Progenitor cell of endocrine pancreas (in vitro differentiated cells): ENCODE data around the gene ARHGAP10. TPM values are rescaled to one million over a fixed set of nuclear protein-coding genes. Genes with fewer than 3 reads are reported as not detected.

Source experiments
- DNase-seq: peaks from one replicate; pipeline ENCODE4 v3.0.0; 2021; ENCODE audit warnings: low spot score; ENCODE audit not compliant: unreplicated experiment
- H3K27ac Mint-ChIP-seq: 2 replicates; pipeline ENCODE4 v1.8.0; 2021; ENCODE audit warnings: mild to moderate bottlenecking, moderate library complexity, mixed read lengths
- H3K27me3 Mint-ChIP-seq: 2 replicates; pipeline ENCODE4 v1.8.0; 2021; ENCODE audit warnings: mixed read lengths
- H3K36me3 Mint-ChIP-seq: 2 replicates; pipeline ENCODE4 v1.8.0; 2022; ENCODE audit warnings: mixed read lengths; ENCODE audit not compliant: insufficient read depth
- H3K4me1 Mint-ChIP-seq: 2 replicates; pipeline ENCODE4 v1.8.0; 2021; ENCODE audit warnings: low read depth, mixed read lengths
- H3K4me3 Mint-ChIP-seq: 2 replicates; pipeline ENCODE4 v1.8.0; 2021; ENCODE audit warnings: low read depth, mild to moderate bottlenecking, moderate library complexity, mixed read lengths
- H3K9me3 Mint-ChIP-seq: 2 replicates; pipeline ENCODE4 v1.8.0; 2021; ENCODE audit warnings: low read depth, mixed read lengths
- total RNA-seq: library from RNA; stranded (reverse); gene quantifications from 2 replicates; pipeline ENCODE4 v1.2.1, GENCODE V29; 2021
- TF ChIP-seq, protein P1 (sequence below): fragments of 200-600 bp; sonication (generic); IDR thresholded peaks from one replicate; pipeline ENCODE4 v1.5.0; 2021; ENCODE audit warnings: antibody characterized with exemption, mild to moderate bottlenecking; ENCODE audit not compliant: unreplicated experiment

ARHGAP10 gene
- total RNA-seq, 1 donor from 2014 or later = 11.0 TPM

DNA sequence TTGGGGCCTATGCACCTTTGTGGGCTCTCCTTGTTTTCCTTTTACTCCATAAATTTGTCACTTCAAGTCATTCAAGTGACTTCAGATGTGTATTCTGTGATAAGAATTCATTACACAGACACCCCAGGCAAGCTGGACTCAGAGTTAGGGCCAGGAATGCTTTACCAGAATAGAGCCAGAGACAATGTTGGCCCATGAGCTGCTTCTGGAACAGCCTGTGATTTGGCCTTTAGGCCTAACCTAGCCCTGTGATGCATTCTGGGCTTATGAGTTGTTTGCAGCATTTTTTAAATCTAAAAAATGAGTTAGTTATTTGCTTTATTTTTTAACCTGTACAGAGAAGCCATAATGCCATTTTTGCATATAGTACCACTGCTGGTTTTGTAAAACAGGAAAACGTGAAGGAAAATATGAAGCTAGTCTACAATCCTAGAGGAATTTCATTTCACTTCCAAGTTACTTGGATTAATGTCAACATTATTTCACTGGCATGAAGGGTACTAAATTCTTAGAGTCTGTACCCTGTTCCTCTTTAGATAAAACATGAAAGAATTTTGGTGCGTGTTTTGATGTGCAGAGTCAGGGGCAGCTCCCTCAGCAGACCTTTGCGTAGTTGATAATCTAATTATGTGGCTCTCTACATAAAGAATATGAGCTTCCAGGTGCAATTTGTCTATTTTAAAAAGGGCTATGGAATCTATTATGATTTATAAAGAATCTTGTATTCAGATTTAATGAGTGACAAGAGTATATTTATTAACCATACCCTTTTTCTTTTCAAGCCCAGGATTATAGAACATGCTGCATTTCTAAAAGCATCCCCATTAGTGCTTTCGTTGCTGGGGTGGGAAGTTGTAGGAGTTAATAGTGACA, 84.7 kb downstream of the ARHGAP10 start:
- peaks cover 7% of the 10 kb centered on the region for H3K27me3 Mint-ChIP-seq
- no peak overlapping the region for H3K4me3 Mint-ChIP-seq
- TF ChIP-seq, protein P1, sequence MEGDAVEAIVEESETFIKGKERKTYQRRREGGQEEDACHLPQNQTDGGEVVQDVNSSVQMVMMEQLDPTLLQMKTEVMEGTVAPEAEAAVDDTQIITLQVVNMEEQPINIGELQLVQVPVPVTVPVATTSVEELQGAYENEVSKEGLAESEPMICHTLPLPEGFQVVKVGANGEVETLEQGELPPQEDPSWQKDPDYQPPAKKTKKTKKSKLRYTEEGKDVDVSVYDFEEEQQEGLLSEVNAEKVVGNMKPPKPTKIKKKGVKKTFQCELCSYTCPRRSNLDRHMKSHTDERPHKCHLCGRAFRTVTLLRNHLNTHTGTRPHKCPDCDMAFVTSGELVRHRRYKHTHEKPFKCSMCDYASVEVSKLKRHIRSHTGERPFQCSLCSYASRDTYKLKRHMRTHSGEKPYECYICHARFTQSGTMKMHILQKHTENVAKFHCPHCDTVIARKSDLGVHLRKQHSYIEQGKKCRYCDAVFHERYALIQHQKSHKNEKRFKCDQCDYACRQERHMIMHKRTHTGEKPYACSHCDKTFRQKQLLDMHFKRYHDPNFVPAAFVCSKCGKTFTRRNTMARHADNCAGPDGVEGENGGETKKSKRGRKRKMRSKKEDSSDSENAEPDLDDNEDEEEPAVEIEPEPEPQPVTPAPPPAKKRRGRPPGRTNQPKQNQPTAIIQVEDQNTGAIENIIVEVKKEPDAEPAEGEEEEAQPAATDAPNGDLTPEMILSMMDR = no peak
- H3K9me3 Mint-ChIP-seq = no peaks in the 10 kb centered on the region
- H3K36me3 Mint-ChIP-seq = no peaks in the 10 kb centered on the region
- no peak for DNase-seq
- peaks cover 35% of the 10 kb centered on the region for H3K4me1 Mint-ChIP-seq
- H3K27ac Mint-ChIP-seq = no peak overlapping the region

DNA sequence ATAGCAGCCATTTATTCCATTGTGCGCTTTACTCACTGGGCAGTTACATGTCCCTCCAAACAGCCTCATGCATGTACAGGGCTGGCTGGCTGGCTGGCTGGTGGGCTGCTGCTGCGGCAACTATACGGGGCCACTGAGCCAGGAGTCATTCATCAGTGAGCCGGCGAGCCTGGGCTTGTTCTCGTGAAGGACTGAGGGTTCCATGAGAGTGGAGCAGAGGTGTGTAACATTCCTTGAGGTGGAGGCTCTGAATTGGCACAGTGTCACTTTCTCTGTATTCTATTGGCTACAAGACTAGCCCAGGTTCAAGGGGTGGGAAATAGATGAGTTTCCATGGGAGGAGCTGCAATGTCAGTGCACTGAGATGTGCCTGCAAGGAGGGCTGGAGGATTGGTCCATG, 89.1 kb downstream of the ARHGAP10 start:
- Mint-ChIP-seq H3K4me1 (peaks cover 12% of the 10 kb centered on the region), H3K4me3 (no peak overlapping the region), H3K27me3 (peaks cover 3% of the 10 kb centered on the region), H3K27ac (no peak overlapping the region), H3K9me3 (no peaks in the 10 kb centered on the region), H3K36me3 (peaks cover 3% of the 10 kb centered on the region)
- TF ChIP-seq, protein P1 = no peak
- no peak for DNase-seq

DNA sequence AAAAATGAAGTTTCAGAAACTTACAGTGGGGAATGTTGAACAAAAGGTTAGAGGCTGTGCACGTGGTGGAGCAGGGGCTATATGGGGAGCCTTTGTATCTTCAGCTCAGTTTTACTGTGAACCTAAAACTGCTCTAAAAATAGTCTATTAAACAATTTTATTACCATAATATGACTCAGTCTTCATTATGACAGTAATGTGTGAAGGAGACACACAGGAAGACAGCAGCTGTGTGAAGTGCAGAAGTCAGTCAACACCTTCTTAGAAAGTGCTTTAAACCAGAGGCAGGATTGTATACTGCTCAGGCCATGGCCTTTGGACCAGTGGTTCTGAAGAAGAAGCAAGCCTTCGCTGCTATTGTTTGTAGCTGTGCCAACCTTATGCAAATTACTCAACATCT, 89.7 kb downstream of the ARHGAP10 start:
- H3K4me3 Mint-ChIP-seq = no peak overlapping the region
- H3K27me3 Mint-ChIP-seq = peaks cover 3% of the 10 kb centered on the region
- H3K36me3 Mint-ChIP-seq = peaks cover 3% of the 10 kb centered on the region
- no peaks in the 10 kb centered on the region for H3K9me3 Mint-ChIP-seq
- DNase-seq = no peak
- TF ChIP-seq, protein P1 = no peak
- peaks cover 8% of the 10 kb centered on the region for H3K4me1 Mint-ChIP-seq
- H3K27ac Mint-ChIP-seq = no peak overlapping the region

DNA sequence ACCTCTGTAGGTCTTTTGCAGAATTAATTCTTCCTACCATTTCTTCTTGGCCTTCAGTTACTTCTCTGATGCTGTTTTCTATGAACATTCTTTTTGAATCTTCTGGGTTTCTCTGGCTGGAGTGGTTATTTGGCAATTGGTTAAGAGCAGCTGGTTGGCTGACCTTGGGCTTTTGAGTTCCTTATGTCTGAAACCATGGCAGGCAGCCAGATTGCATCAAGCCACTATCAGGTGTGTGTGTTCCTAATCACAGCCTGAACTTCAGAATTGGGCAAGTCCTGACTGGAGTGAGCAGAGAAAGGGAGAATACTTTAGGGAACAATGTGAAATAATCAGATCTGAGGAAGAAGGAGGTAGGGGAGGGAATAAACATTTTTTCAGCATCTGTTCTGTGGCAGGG, 90.2 kb downstream of the ARHGAP10 start:
- H3K4me3 Mint-ChIP-seq = no peak overlapping the region
- peaks cover 8% of the 10 kb centered on the region for H3K4me1 Mint-ChIP-seq
- TF ChIP-seq, protein P1 = no peak
- no peak overlapping the region for H3K27ac Mint-ChIP-seq
- H3K36me3 Mint-ChIP-seq = peaks cover 3% of the 10 kb centered on the region
- H3K27me3 Mint-ChIP-seq = peaks cover 3% of the 10 kb centered on the region
- H3K9me3 Mint-ChIP-seq = no peaks in the 10 kb centered on the region
- DNase-seq = no peak

- Mint-ChIP-seq H3K36me3 (peaks cover 3% of the 10 kb centered on the region), H3K27me3 (no peaks in the 10 kb centered on the region), H3K4me3 (no peak overlapping the region), H3K9me3 (no peaks in the 10 kb centered on the region), H3K27ac (no peak overlapping the region), H3K4me1 (peaks cover 7% of the 10 kb centered on the region)
- TF ChIP-seq, protein P1 = no peak
- no peak for DNase-seq
Measured at GRCh38 chr4:147823130-147823529, 91.2 kb downstream of the ARHGAP10 start.
